ENCODE data around the gene SIK2. TPM values are rescaled to one million over a fixed set of nuclear protein-coding genes. Genes with fewer than 3 reads are reported as not detected.
"Not testable (repeated sequence)": the region's sequence is repeated elsewhere in the genome, so short reads cannot be mapped to it uniquely, and the experiment has no call there.

The SIK2 gene
- total RNA-seq, 1 donor from 2014 or later = 13.8 TPM

- DNase-seq (ENCODE audit: extremely low read depth, low read depth, low spot score) = no peak
Observed at GRCh38 chr11:111620518-111620917, 18.3 kb downstream of the SIK2 start.

- no peak for DNase-seq (ENCODE audit: extremely low read depth, low read depth, low spot score)
Observed at GRCh38 chr11:111623527-111624030, 21.3 kb downstream of the SIK2 start.

- no peak for DNase-seq (ENCODE audit: extremely low read depth, low read depth, low spot score)
Observed at GRCh38 chr11:111624608-111625007, 22.4 kb downstream of the SIK2 start.

- DNase-seq (ENCODE audit: extremely low read depth, low read depth, low spot score) = no peak
Observed at GRCh38 chr11:111627591-111627990, 25.3 kb downstream of the SIK2 start.

GRCh38 chr11:111629499-111629898 is 27.2 kb downstream of the SIK2 start:
- DNase-seq (ENCODE audit: extremely low read depth, low read depth, low spot score) = no peak

- no peak for DNase-seq (ENCODE audit: extremely low read depth, low read depth, low spot score)
Observed at GRCh38 chr11:111631024-111631665, 28.9 kb downstream of the SIK2 start.

GRCh38 chr11:111631666-111632039 is 29.4 kb downstream of the SIK2 start:
- DNase-seq (ENCODE audit: extremely low read depth, low read depth, low spot score) = no peak

GRCh38 chr11:111632516-111633220 is 30.4 kb downstream of the SIK2 start:
- DNase-seq (ENCODE audit: extremely low read depth, low read depth, low spot score) = no peak

GRCh38 chr11:111633248-111633647 is 31.0 kb downstream of the SIK2 start:
- no peak for DNase-seq (ENCODE audit: extremely low read depth, low read depth, low spot score)

GRCh38 chr11:111633756-111634362 is 31.6 kb downstream of the SIK2 start:
- no peak for DNase-seq (ENCODE audit: extremely low read depth, low read depth, low spot score)

GRCh38 chr11:111634981-111635705 is 32.9 kb downstream of the SIK2 start:
- DNase-seq (ENCODE audit: extremely low read depth, low read depth, low spot score) = no peak

GRCh38 chr11:111635706-111636045 is 33.4 kb downstream of the SIK2 start:
- DNase-seq (ENCODE audit: extremely low read depth, low read depth, low spot score) = no peak

GRCh38 chr11:111637885-111638284 is 35.6 kb downstream of the SIK2 start:
- no peak for DNase-seq (ENCODE audit: extremely low read depth, low read depth, low spot score)

- DNase-seq (ENCODE audit: extremely low read depth, low read depth, low spot score) = no peak
Observed at GRCh38 chr11:111639226-111639925, 37.1 kb downstream of the SIK2 start.

- DNase-seq (ENCODE audit: extremely low read depth, low read depth, low spot score) = no peak
Observed at GRCh38 chr11:111641339-111642015, 39.2 kb downstream of the SIK2 start.

GRCh38 chr11:111642542-111642941 is 40.3 kb downstream of the SIK2 start:
- no peak for DNase-seq (ENCODE audit: extremely low read depth, low read depth, low spot score)

- no peak for DNase-seq (ENCODE audit: extremely low read depth, low read depth, low spot score)
Observed at GRCh38 chr11:111644922-111645321, 42.7 kb downstream of the SIK2 start.

GRCh38 chr11:111645657-111646316 is 43.5 kb downstream of the SIK2 start:
- DNase-seq (ENCODE audit: extremely low read depth, low read depth, low spot score) = no peak

GRCh38 chr11:111651336-111651735 is 49.1 kb downstream of the SIK2 start:
- DNase-seq (ENCODE audit: extremely low read depth, low read depth, low spot score) = not testable (repeated sequence)

- DNase-seq (ENCODE audit: extremely low read depth, low read depth, low spot score) = no peak
Observed at GRCh38 chr11:111652184-111652583, 49.9 kb downstream of the SIK2 start.

Data from glomerular endothelial cell (primary cell).